NCI-H1436 (cell line): ENCODE data around the gene SLTM.
"Not testable (repeated sequence)": the region's sequence is repeated elsewhere in the genome, so short reads cannot be mapped to it uniquely, and the experiment has no call there.

Experiments used
- DNase-seq: peaks from one replicate; lab custom pipeline; 2025; lab: John Stamatoyannopoulos, UW

SLTM gene

GRCh38 chr15:58933281-58934113, at the start of gene SLTM:
Gene SLTM (minus strand): TSS chr15:58933679. CDS start chr15:58933565, 114 bp downstream.
- peak; percentile 90 for DNase-seq

DNA sequence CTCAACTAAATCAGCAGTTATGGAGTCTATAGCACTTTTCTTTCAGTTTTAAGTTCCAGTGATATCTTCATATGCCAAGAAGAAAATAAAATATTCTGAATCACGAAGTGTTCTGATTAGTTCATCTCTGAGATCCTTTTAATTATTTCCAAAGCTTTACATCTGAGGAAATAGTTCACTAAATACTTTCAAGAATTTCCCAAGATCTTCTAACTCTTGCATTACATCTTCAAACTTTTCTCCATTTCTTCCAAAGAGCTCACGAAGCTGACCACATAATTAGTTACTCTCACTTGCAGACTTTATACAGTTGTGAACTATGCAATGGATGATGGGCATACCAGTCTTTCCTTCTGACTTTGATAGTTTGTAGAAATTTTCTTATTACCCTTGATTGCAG, 49.8 kb upstream of the SLTM start:
- DNase-seq: no peak

- no peak for DNase-seq
Observed at GRCh38 chr15:58981808-58982475, 48.5 kb upstream of the SLTM start.

DNA sequence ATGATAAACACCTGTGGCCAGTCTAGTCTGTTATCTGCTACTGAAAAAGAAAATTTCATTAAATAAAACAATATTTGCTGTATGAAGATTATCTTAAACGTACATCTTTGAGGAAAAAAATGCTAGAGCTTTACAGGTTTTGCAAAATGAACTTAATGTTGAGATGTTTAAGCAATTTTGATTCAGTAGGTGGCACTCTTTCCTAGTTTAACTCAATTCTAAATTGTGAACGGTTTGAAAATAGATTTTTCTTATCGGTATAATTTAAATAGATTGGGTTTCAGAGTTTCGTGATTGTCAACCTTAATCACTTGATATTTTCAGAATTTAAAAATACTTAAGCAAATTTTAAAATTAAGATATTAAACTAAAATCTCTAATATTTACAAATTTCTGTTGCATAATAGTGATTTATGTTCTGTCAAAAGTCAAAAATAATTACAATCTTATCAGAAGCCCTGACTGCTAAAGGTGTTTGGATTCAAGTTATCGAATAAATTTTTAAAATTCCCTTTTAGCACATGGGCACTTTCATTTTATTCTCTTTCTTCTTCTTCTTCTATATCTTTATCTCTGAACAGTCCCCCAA, 47.0 kb upstream of the SLTM start:
- DNase-seq: peak; percentile 22

DNA sequence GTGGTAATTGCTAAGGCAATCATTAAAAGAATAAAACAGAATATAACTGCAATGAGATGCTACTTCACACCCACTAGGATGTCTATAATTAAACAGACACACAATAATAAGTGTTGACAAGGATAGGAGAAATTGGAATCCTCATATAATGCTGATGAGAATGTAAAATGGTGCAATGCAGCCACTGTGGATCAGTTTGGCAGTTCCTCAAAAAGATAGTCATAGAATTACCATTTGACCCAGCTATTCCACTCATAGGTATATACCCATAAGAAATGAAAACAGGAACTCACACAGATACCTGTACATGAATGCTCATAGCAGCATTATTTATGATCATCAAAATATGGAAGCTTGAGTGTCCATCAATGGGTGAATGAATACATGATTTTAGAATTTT, 44.4 kb upstream of the SLTM start:
- no peak for DNase-seq

GRCh38 chr15:58967479-58967878, 34.0 kb upstream of the SLTM start:
- DNase-seq: no peak

- DNase-seq: no peak
Observed at GRCh38 chr15:58966698-58967097, 33.2 kb upstream of the SLTM start.

GRCh38 chr15:58962662-58963565, 29.4 kb upstream of the SLTM start:
- DNase-seq: no peak

DNA sequence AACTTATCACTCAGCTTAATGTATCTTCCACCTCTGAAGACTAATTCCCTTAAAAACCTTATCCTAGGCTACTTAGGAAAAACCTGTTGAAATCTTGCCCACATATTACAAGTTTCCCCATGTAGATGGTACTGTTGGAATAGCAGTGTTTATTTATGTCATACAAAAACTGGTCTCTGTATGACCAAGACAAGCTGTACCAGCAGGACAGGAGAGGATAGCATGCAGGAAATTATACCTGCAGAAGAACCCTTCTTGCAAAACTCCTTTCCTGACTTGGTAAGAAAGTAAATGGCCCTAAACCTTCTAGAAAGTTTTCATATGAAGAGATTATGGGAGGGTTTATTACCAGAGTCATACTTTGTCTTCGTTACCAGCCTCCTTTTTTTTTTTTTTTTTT, 28.7 kb upstream of the SLTM start:
- DNase-seq: no peak

DNA sequence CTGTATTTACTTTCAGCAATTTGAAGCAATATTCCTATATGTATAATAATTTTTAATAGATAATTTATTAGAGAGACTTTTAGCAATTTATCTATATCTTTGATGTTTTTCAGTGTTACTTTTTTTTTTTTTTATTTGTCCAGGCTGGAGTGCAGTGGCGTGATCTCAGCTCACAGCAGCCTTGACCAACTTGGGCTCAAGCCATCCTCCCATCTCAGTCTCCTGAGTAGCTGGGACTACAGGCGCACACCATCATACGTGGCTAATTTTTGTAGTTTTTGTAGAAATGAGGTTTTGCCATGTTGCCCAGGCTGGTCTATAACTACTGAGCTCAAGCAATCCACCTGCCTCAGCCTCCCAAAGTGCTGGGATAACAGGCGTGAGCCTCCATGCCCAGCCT, 25.3 kb upstream of the SLTM start:
- no peak for DNase-seq

- DNase-seq: peak; percentile 76
Observed at GRCh38 chr15:58957101-58957973, 23.9 kb upstream of the SLTM start.

DNA sequence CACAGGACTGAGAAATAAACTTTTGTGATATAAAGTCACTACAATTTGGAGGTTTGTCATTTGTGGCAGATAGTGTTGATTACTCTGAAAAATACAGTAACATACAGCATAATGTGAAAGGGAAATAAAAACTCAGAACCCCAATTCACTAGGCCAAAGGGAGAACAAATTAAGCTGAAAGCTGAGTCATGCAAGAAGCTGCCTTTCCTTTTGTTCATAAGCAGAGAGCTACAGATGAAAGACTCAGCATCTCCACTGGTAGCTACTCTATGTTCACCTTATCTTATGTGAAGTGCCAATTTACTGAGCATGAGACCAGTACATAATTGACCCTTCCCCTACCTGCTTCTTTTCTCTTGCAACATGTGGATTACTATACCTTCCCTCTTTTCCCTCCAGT, 19.3 kb upstream of the SLTM start:
- no peak for DNase-seq

GRCh38 chr15:58951388-58952007, 18.0 kb upstream of the SLTM start:
- DNase-seq: no peak

DNA sequence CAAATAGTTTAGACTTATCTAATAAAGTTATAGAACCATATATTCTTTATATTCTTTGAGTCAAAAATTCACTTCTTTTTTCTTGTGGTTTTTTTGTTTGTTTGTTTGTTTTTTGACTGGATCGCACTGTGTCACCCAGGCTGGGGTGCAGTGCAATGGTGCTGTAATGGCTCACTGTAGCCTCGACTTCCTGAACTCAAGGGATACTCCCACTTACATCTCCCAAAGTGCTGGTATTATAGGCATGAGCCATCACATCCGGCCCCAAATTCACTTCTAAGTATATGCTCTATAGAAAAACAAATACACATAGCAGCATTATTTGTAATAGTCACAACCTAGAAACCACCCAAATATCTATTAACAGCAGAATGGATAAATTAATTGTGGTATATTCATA, 13.7 kb upstream of the SLTM start:
- no peak for DNase-seq

DNA sequence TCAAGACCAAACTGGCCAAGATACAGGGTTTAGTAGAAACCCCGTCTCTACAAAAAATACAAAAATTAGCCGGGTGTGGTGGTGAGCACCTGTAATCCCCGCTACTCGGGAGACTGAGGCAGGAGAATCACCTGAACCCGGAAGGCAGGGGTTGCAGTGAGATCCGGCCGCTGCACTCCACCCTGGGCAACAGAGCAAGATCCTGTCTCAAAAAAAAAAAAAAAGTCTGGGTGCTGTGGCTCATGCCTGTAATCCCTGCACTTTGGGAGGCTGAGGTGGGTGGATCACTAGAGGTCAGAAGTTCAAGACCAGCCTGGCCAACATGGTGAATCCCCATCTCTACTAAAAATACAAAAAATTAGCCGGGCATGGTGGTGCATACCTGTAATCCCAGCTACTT, 1.5 kb upstream of the SLTM start:
- DNase-seq: not testable (repeated sequence)

DNA sequence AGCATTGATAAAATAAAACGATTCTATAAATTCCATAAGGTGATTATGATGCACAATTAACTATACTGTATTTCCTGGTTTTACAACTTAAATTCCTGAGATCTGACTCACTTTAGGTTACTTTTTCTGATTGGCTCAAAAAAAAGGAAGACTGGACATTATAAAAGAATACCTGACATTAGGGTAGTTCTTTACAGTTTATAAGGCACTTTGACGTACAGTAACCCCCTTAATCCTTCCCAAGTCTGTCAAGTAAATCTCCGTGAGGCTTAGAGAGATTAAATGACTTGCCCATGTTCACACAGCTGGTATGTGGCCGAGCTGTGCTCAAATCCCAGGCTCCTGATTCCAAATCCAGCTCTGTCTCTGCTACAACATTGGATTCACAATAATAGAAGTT, 1.0 kb upstream of the SLTM start:
- DNase-seq: no peak

DNA sequence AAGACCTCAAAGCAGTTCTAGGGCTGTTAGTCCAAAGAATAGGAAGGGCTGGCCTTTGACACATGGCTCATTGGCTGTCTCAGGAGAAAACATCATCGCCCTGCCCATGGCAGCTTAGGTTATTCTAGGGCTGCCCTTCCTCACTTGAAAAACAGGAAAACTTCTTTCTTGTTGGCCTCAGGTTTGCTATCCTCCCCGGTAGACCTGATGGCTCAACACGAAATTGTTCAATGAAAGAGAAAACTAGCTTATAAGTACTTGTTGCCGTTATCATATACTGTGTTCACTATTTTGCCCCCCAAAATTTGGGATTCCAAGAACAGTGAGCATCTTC, 602 bp upstream of the SLTM start:
- DNase-seq: no peak

DNA sequence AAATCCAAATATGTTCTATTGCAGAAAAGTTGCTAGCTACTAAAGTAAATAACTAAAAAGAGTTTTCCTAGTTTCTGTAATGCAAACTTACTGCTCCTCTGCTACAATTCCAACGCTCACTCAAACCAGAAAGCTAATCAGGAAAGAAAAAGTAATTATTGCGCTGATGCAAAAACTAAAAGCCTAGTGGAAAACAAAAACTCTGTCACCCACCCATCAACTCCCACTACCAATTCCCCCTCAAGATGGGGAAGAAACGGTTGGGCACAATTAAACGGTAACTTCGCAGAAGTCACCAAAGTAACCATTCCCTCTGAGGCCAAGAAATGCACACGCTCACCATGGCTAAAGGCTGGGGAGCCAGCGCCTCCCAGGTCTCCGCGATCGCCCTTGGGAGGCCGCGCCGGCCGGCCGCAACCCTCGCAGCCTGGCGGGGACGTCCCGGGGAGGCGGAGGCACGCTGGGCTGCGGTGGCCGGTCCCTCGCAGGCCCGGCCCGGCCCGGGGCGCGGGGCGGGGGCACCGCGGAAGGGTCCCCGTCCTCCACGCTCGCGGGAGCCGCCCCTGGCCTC, 684 bp downstream of the SLTM start:
- DNase-seq: no peak

GRCh38 chr15:58931987-58932588, 1.4 kb downstream of the SLTM start:
- no peak for DNase-seq

DNA sequence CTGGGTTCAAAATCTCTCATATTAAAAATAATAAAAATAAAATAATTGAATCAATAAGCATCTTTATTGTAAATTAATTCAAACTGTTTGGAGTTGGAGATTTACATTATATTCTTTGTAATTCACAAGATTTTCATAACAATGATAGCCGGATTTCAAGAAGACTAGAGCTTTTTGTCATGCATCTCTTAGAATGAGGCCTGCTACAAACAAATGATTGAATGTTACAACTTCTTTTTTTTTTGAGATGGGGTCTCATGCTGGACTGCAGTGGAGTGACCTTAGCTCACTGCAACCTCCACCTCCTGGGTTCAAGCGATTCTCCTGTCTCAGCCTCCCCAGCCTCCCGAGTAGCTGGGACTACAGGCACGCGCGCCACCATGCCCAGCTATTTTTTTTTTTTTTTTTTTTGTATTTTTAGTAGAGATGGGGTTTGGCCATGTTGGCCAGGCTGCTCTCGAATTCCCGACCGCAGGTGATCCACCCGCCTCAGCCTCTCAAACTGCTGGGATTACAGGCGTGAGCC, 3.5 kb downstream of the SLTM start:
- DNase-seq: no peak
